Activated CD8-positive, alpha-beta T cell treated with anti-CD3 and anti-CD28 coated beads, Interleukin-2, amount 10 ng/mL, durations not matched to agents 7 days and 5 days (primary cell): Measurements from ENCODE around the gene C9orf72. TPM values are rescaled to one million over a fixed set of nuclear protein-coding genes. Genes with fewer than 3 reads are reported as not detected.

Experiments used
- ATAC-seq: fragments of 150-1000 bp; cut with Tn5 transposase; one replicate; pipeline ENCODE4 v1.10.0; 2021; ENCODE audit warnings: moderate library complexity
- CTCF ChIA-PET: fragments of 350-600 bp; sonication (Branson Sonifier 250); formaldehyde crosslinking; loops from one replicate; lab custom pipeline; 2021; ENCODE audit warnings: antibody characterized with exemption; lab: Charles Lee
- POLR2A ChIA-PET: fragments of 350-600 bp; sonication (Branson Sonifier 250); formaldehyde crosslinking; loops from one replicate; lab custom pipeline; 2021; ENCODE audit warnings: antibody characterized with exemption; lab: Charles Lee
- DNase-seq: peaks from one replicate; pipeline ENCODE4 v3.0.0-alpha.2; 2020
- H3K27ac Mint-ChIP-seq: one replicate; pipeline ENCODE4 v1.8.0; 2021; ENCODE audit warnings: mild to moderate bottlenecking, mixed read lengths
- H3K27me3 Mint-ChIP-seq: one replicate; pipeline ENCODE4 v1.8.0; 2021; ENCODE audit warnings: low read depth, mixed read lengths
- H3K36me3 Mint-ChIP-seq: one replicate; pipeline ENCODE4 v1.8.0; 2021; ENCODE audit warnings: low read depth, mixed read lengths
- H3K4me1 Mint-ChIP-seq: one replicate; pipeline ENCODE4 v1.8.0; 2021; ENCODE audit warnings: low read depth, mixed read lengths
- H3K4me3 Mint-ChIP-seq: one replicate; pipeline ENCODE4 v1.8.0; 2021; ENCODE audit warnings: mild to moderate bottlenecking, mixed read lengths
- H3K9me3 Mint-ChIP-seq: one replicate; pipeline ENCODE4 v1.8.0; 2022; ENCODE audit warnings: mixed read lengths; ENCODE audit not compliant: insufficient read depth
- total RNA-seq, 2 experiments: library from RNA; stranded (reverse); gene quantifications; one replicate each; pipeline ENCODE4 v1.2.3, GENCODE V29; 2021

C9orf72 gene
- total RNA-seq, 2 experiments from 2014 or later = 7.5 to 10.2 TPM

GRCh38 chr9:27599870-27600238 lies 26.6 kb upstream of the C9orf72 start:
- no peaks in the 10 kb centered on the region for H3K4me1 Mint-ChIP-seq
- ChIA-PET CTCF (interaction anchor here (0.6 kb wide), 1 partner anchor 9 kb away, joined by 3 read pairs; no protein-coding TSS in a partner anchor), POLR2A (no interaction called here)
- no peak for ATAC-seq
- no peak for DNase-seq
- no peak overlapping the region for H3K27ac Mint-ChIP-seq
- peaks cover 3% of the 10 kb centered on the region for H3K27me3 Mint-ChIP-seq
- H3K36me3 Mint-ChIP-seq = no peaks in the 10 kb centered on the region
- H3K9me3 Mint-ChIP-seq = no peaks in the 10 kb centered on the region
- H3K4me3 Mint-ChIP-seq = no peak overlapping the region

GRCh38 chr9:27599102-27599869 lies 26.0 kb upstream of the C9orf72 start:
- H3K4me1 Mint-ChIP-seq = no peaks in the 10 kb centered on the region
- no peaks in the 10 kb centered on the region for H3K36me3 Mint-ChIP-seq
- ChIA-PET CTCF (no interaction called here), POLR2A (no interaction called here)
- peaks cover 3% of the 10 kb centered on the region for H3K27me3 Mint-ChIP-seq
- no peak overlapping the region for H3K4me3 Mint-ChIP-seq
- no peaks in the 10 kb centered on the region for H3K9me3 Mint-ChIP-seq
- no peak overlapping the region for H3K27ac Mint-ChIP-seq
- DNase-seq (no peak), ATAC-seq (no peak)

GRCh38 chr9:27595733-27596132 lies 22.5 kb upstream of the C9orf72 start:
- no peak for DNase-seq
- no peaks in the 10 kb centered on the region for H3K36me3 Mint-ChIP-seq
- peaks cover 17% of the 10 kb centered on the region for H3K27me3 Mint-ChIP-seq
- H3K4me3 Mint-ChIP-seq = no peak overlapping the region
- no peak overlapping the region for H3K27ac Mint-ChIP-seq
- ChIA-PET CTCF (no interaction called here), POLR2A (no interaction called here)
- H3K4me1 Mint-ChIP-seq = no peaks in the 10 kb centered on the region
- ATAC-seq = no peak
- no peaks in the 10 kb centered on the region for H3K9me3 Mint-ChIP-seq

GRCh38 chr9:27591672-27592071 lies 18.4 kb upstream of the C9orf72 start:
- Mint-ChIP-seq H3K9me3 (no peaks in the 10 kb centered on the region), H3K27me3 (peaks cover 25% of the 10 kb centered on the region), H3K27ac (no peak overlapping the region), H3K4me3 (no peak overlapping the region), H3K36me3 (no peaks in the 10 kb centered on the region), H3K4me1 (no peaks in the 10 kb centered on the region)
- ChIA-PET CTCF (no interaction called here), POLR2A (no interaction called here)
- ATAC-seq (no peak), DNase-seq (no peak)

GRCh38 chr9:27591093-27591492 lies 17.8 kb upstream of the C9orf72 start:
- ChIA-PET CTCF (no interaction called here), POLR2A (no interaction called here)
- ATAC-seq = no peak
- H3K4me1 Mint-ChIP-seq = no peaks in the 10 kb centered on the region
- no peak overlapping the region for H3K4me3 Mint-ChIP-seq
- H3K27ac Mint-ChIP-seq = no peak overlapping the region
- no peaks in the 10 kb centered on the region for H3K36me3 Mint-ChIP-seq
- H3K27me3 Mint-ChIP-seq = peaks cover 25% of the 10 kb centered on the region
- no peaks in the 10 kb centered on the region for H3K9me3 Mint-ChIP-seq
- DNase-seq = no peak

GRCh38 chr9:27590651-27591050 lies 17.4 kb upstream of the C9orf72 start:
- ChIA-PET POLR2A (no interaction called here), CTCF (no interaction called here)
- ATAC-seq (no peak), DNase-seq (no peak)
- no peak overlapping the region for H3K27ac Mint-ChIP-seq
- no peak overlapping the region for H3K4me3 Mint-ChIP-seq
- no peaks in the 10 kb centered on the region for H3K9me3 Mint-ChIP-seq
- H3K27me3 Mint-ChIP-seq = peaks cover 25% of the 10 kb centered on the region
- H3K4me1 Mint-ChIP-seq = no peaks in the 10 kb centered on the region
- no peaks in the 10 kb centered on the region for H3K36me3 Mint-ChIP-seq

- Mint-ChIP-seq H3K4me1 (no peaks in the 10 kb centered on the region), H3K27me3 (peaks cover 22% of the 10 kb centered on the region), H3K4me3 (no peak overlapping the region), H3K36me3 (no peaks in the 10 kb centered on the region), H3K9me3 (no peaks in the 10 kb centered on the region), H3K27ac (no peak overlapping the region)
- CTCF ChIA-PET = no interaction called here
- POLR2A ChIA-PET = no interaction called here
- ATAC-seq (no peak), DNase-seq (no peak)
Measured at GRCh38 chr9:27589462-27589861, 16.2 kb upstream of the C9orf72 start.

- ATAC-seq = no peak
- H3K27ac Mint-ChIP-seq = no peak overlapping the region
- ChIA-PET CTCF (no interaction called here), POLR2A (no interaction called here)
- no peak overlapping the region for H3K4me3 Mint-ChIP-seq
- no peaks in the 10 kb centered on the region for H3K36me3 Mint-ChIP-seq
- DNase-seq = no peak
- peaks cover 19% of the 10 kb centered on the region for H3K27me3 Mint-ChIP-seq
- H3K4me1 Mint-ChIP-seq = no peaks in the 10 kb centered on the region
- no peaks in the 10 kb centered on the region for H3K9me3 Mint-ChIP-seq
Measured at GRCh38 chr9:27586304-27586703, 13.0 kb upstream of the C9orf72 start.

- Mint-ChIP-seq H3K36me3 (no peaks in the 10 kb centered on the region), H3K4me1 (no peaks in the 10 kb centered on the region), H3K9me3 (no peaks in the 10 kb centered on the region), H3K4me3 (no peak overlapping the region), H3K27ac (no peak overlapping the region), H3K27me3 (peaks cover 20% of the 10 kb centered on the region)
- ATAC-seq = no peak
- ChIA-PET CTCF (no interaction called here), POLR2A (no interaction called here)
- DNase-seq = no peak
Measured at GRCh38 chr9:27584931-27585330, 11.7 kb upstream of the C9orf72 start.

GRCh38 chr9:27582794-27583193 lies 9.5 kb upstream of the C9orf72 start:
- H3K36me3 Mint-ChIP-seq = peaks cover 2% of the 10 kb centered on the region
- POLR2A ChIA-PET = no interaction called here
- CTCF ChIA-PET = no interaction called here
- H3K27me3 Mint-ChIP-seq = peaks cover 13% of the 10 kb centered on the region
- DNase-seq (no peak), ATAC-seq (no peak)
- no peak overlapping the region for H3K27ac Mint-ChIP-seq
- no peaks in the 10 kb centered on the region for H3K4me1 Mint-ChIP-seq
- no peak overlapping the region for H3K4me3 Mint-ChIP-seq
- H3K9me3 Mint-ChIP-seq = peaks cover 6% of the 10 kb centered on the region

- Mint-ChIP-seq H3K36me3 (peaks cover 2% of the 10 kb centered on the region), H3K4me1 (no peaks in the 10 kb centered on the region), H3K27me3 (peaks cover 13% of the 10 kb centered on the region), H3K9me3 (peaks cover 6% of the 10 kb centered on the region), H3K27ac (no peak overlapping the region), H3K4me3 (no peak overlapping the region)
- ChIA-PET CTCF (no interaction called here), POLR2A (no interaction called here)
- ATAC-seq (no peak), DNase-seq (no peak)
Measured at GRCh38 chr9:27581826-27582225, 8.5 kb upstream of the C9orf72 start.

GRCh38 chr9:27573634-27574590 lies 631 bp upstream of the C9orf72 start:
- DNase-seq (peak; percentile 98), ATAC-seq (peak; percentile 89)
- Mint-ChIP-seq H3K4me3 (peak overlapping the region; percentile 95), H3K9me3 (peaks cover 6% of the 10 kb centered on the region), H3K27me3 (peaks cover 2% of the 10 kb centered on the region), H3K4me1 (peaks cover 21% of the 10 kb centered on the region), H3K27ac (peak overlapping the region; percentile 99), H3K36me3 (peaks cover 2% of the 10 kb centered on the region)
- ChIA-PET CTCF (no interaction called here), POLR2A (interaction anchor here (0.7 to 1.6 kb wide), 6 partner anchors 49 to 681 kb away, joined by 3 to 4 read pairs (median 4); partner anchors contain the start of gene CAAP1)
